WTC11 (cell line): ENCODE data around the gene RYR3. TPM values are rescaled to one million over a fixed set of nuclear protein-coding genes. Genes with fewer than 3 reads are reported as not detected.

Experiments
- ATAC-seq: fragments of 200-7000 bp; cut with Tn5 transposase; 2 replicates; pipeline ENCODE4 v1.10.0; 2021; ENCODE audit warnings: mild to moderate bottlenecking, moderate library complexity
- CTCF ChIA-PET: fragments of 300-600 bp; sonication (Branson Sonifier 250); formaldehyde crosslinking; loops from one replicate; lab custom pipeline; 2021; ENCODE audit warnings: antibody characterized with exemption; lab: Charles Lee
- POLR2A ChIA-PET: fragments of 350-600 bp; sonication (Branson Sonifier 250); formaldehyde crosslinking; loops from one replicate; lab custom pipeline; 2021; ENCODE audit warnings: antibody characterized with exemption; lab: Charles Lee
- DNase-seq: peaks from one replicate; pipeline ENCODE4 v3.0.0; 2021; ENCODE audit warnings: low spot score
- H3K27ac Mint-ChIP-seq: 2 replicates; pipeline ENCODE4 v1.8.0; 2021; ENCODE audit warnings: mixed read lengths
- H3K27me3 Mint-ChIP-seq: 2 replicates; pipeline ENCODE4 v1.8.0; 2021; ENCODE audit warnings: low read depth, mild to moderate bottlenecking, moderate library complexity, mixed read lengths
- H3K36me3 Mint-ChIP-seq: 2 replicates; pipeline ENCODE4 v1.8.0; 2021; ENCODE audit warnings: mixed read lengths
- H3K4me1 Mint-ChIP-seq: 2 replicates; pipeline ENCODE4 v1.8.0; 2022; ENCODE audit warnings: mixed read lengths
- H3K4me3 Mint-ChIP-seq: 2 replicates; pipeline ENCODE4 v1.8.0; 2021; ENCODE audit warnings: mild to moderate bottlenecking, moderate library complexity, mixed read lengths
- H3K9me3 Mint-ChIP-seq: 2 replicates; pipeline ENCODE4 v1.8.0; 2021; ENCODE audit warnings: mixed read lengths
- AR ChIP-seq: fragments of 250-450 bp; sonication (Bioruptor Pico); IDR thresholded peaks from 2 replicates; pipeline ENCODE4 v1.9.0; 2021; ENCODE audit warnings: mild to moderate bottlenecking
- CDX4 ChIP-seq: fragments of 250-450 bp; sonication (Bioruptor Pico); IDR thresholded peaks from 2 replicates; pipeline ENCODE4 v1.9.0; 2021; ENCODE audit warnings: moderate library complexity, mild to moderate bottlenecking, inconsistent platforms, borderline replicate concordance
- CREB1 ChIP-seq: sonication (generic); formaldehyde crosslinking; IDR thresholded peaks from 2 replicates; pipeline ENCODE4 v1.8.0; 2023; ENCODE audit warnings: mild to moderate bottlenecking, missing genetic modification reagents
- CREM ChIP-seq: sonication (generic); formaldehyde crosslinking; IDR thresholded peaks from 2 replicates; pipeline ENCODE4 v1.8.1; 2022; ENCODE audit warnings: mild to moderate bottlenecking, missing genetic modification reagents, moderate library complexity
- CTCF ChIP-seq: fragments of 200-600 bp; IDR thresholded peaks from 2 replicates; pipeline ENCODE4 v1.8.0; 2022; ENCODE audit warnings: antibody characterized with exemption
- ESRRA ChIP-seq: sonication (generic); formaldehyde crosslinking; IDR thresholded peaks from 2 replicates; pipeline ENCODE4 v1.8.1; 2022; ENCODE audit warnings: mild to moderate bottlenecking, missing genetic modification reagents, borderline replicate concordance
- HMGA2 ChIP-seq: fragments of 250-450 bp; sonication (Bioruptor Pico); IDR thresholded peaks from 2 replicates; pipeline ENCODE4 v1.4.0; 2021; ENCODE audit warnings: mild to moderate bottlenecking, moderate library complexity
- MLX ChIP-seq: sonication (generic); formaldehyde crosslinking; IDR thresholded peaks from 2 replicates; pipeline ENCODE4 v1.8.1; 2023; ENCODE audit warnings: mild to moderate bottlenecking, missing genetic modification reagents, moderate library complexity
- PREB ChIP-seq: sonication (generic); formaldehyde crosslinking; IDR thresholded peaks from 2 replicates; pipeline ENCODE4 v1.8.1; 2022; ENCODE audit warnings: mild to moderate bottlenecking, missing genetic modification reagents, moderate library complexity, borderline replicate concordance
- RORB ChIP-seq: fragments of 250-450 bp; sonication (Bioruptor Pico); IDR thresholded peaks from 2 replicates; pipeline ENCODE4 v1.9.0; 2021; ENCODE audit warnings: mild to moderate bottlenecking
- SMAD3 ChIP-seq: sonication (generic); formaldehyde crosslinking; IDR thresholded peaks from 2 replicates; pipeline ENCODE4 v1.8.0; 2022; ENCODE audit warnings: missing genetic modification reagents, mild to moderate bottlenecking, borderline replicate concordance
- TEAD1 ChIP-seq: sonication (generic); formaldehyde crosslinking; IDR thresholded peaks from 2 replicates; pipeline ENCODE4 v1.8.0; 2022; ENCODE audit warnings: mild to moderate bottlenecking, missing genetic modification reagents
- USF1 ChIP-seq: sonication (generic); formaldehyde crosslinking; IDR thresholded peaks from 2 replicates; pipeline ENCODE4 v1.8.0; 2022; ENCODE audit warnings: mild to moderate bottlenecking, missing genetic modification reagents
- ZBTB21 ChIP-seq: sonication (generic); formaldehyde crosslinking; IDR thresholded peaks from 2 replicates; pipeline ENCODE4 v1.8.1; 2023; ENCODE audit warnings: mild to moderate bottlenecking, missing genetic modification reagents, borderline replicate concordance
- ZMAT4 ChIP-seq: fragments of 250-450 bp; sonication (Bioruptor Pico); IDR thresholded peaks from 2 replicates; pipeline ENCODE4 v1.9.0; 2021; ENCODE audit warnings: mild to moderate bottlenecking
- ZNF232 ChIP-seq: sonication (generic); formaldehyde crosslinking; IDR thresholded peaks from 2 replicates; pipeline ENCODE4 v1.8.0; 2022; ENCODE audit warnings: mild to moderate bottlenecking, missing genetic modification reagents
- ZNF263 ChIP-seq: sonication (generic); formaldehyde crosslinking; IDR thresholded peaks from 2 replicates; pipeline ENCODE4 v1.8.1; 2022; ENCODE audit warnings: low read depth, mild to moderate bottlenecking, moderate library complexity, missing genetic modification reagents
- ZNF317 ChIP-seq: sonication (generic); formaldehyde crosslinking; IDR thresholded peaks from 2 replicates; pipeline ENCODE4 v1.8.1; 2023; ENCODE audit warnings: low read depth, mild to moderate bottlenecking, moderate library complexity, missing genetic modification reagents, borderline replicate concordance
- ZNF416 ChIP-seq: fragments of 250-450 bp; sonication (Bioruptor Pico); IDR thresholded peaks from 2 replicates; pipeline ENCODE4 v1.9.0; 2021; ENCODE audit warnings: mild to moderate bottlenecking, inconsistent platforms
- ZNF423 ChIP-seq: fragments of 250-450 bp; sonication (Bioruptor Pico); IDR thresholded peaks from 2 replicates; pipeline ENCODE4 v2.1.2; 2022; ENCODE audit warnings: mild to moderate bottlenecking, moderate library complexity
- total RNA-seq: library from RNA; stranded (reverse); gene quantifications from 3 replicates; pipeline ENCODE4 v1.2.3, GENCODE V29; 2021

Gene RYR3
- total RNA-seq, 1 experiment from 2014 or later, result 1.4 TPM

GRCh38 chr15:33839540-33839939, 528.8 kb downstream of the RYR3 start:
- H3K4me3 Mint-ChIP-seq, result no peak overlapping the region
- peaks cover 18% of the 10 kb centered on the region for H3K9me3 Mint-ChIP-seq
- ATAC-seq, result no peak
- H3K36me3 Mint-ChIP-seq, result peaks cover 4% of the 10 kb centered on the region; the same call in 1 of the 2 replicates
- H3K4me1 Mint-ChIP-seq, result peaks cover 40% of the 10 kb centered on the region
- peaks cover 19% of the 10 kb centered on the region for H3K27me3 Mint-ChIP-seq
- ChIA-PET CTCF (no interaction called here), POLR2A (no interaction called here)
- no peak overlapping the region for H3K27ac Mint-ChIP-seq
- TF ChIP-seq PREB (no peak), MLX (no peak), CTCF (no peak), HMGA2 (CRISPR knock-in tag) (no peak), ZNF232 (no peak), CREM (CRISPR knock-in tag) (no peak), SMAD3 (CRISPR knock-in tag) (no peak), RORB (no peak), ZNF317 (CRISPR knock-in tag) (no peak), USF1 (CRISPR knock-in tag) (no peak), CDX4 (no peak), ZMAT4 (CRISPR knock-in tag) (no peak), ZNF423 (CRISPR knock-in tag) (no peak), ESRRA (CRISPR knock-in tag) (no peak), ZNF416 (CRISPR knock-in tag) (no peak), CREB1 (CRISPR knock-in tag) (no peak), AR (CRISPR knock-in tag) (no peak), ZNF263 (CRISPR knock-in tag) (no peak)
- DNase-seq, result no peak

GRCh38 chr15:33840615-33841014, 529.8 kb downstream of the RYR3 start:
- no peak for ATAC-seq
- ChIA-PET CTCF (no interaction called here), POLR2A (no interaction called here)
- Mint-ChIP-seq H3K4me3 (no peak overlapping the region), H3K27ac (no peak overlapping the region), H3K9me3 (peaks cover 18% of the 10 kb centered on the region), H3K4me1 (peaks cover 34% of the 10 kb centered on the region), H3K36me3 (peaks cover 4% of the 10 kb centered on the region; the same call in 1 of the 2 replicates), H3K27me3 (peaks cover 19% of the 10 kb centered on the region)
- no peak for TF ChIP-seq TEAD1
- no peak for TF ChIP-seq ZBTB21 (CRISPR knock-in tag)
- TF ChIP-seq CREB1 (CRISPR knock-in tag), result no peak
- DNase-seq, result no peak
